Hepatocyte (in vitro differentiated cells): ENCODE results near the gene ACTRT3. TPM values are rescaled to one million over a fixed set of nuclear protein-coding genes. Genes with fewer than 3 reads are reported as not detected.

Experiments
- DNase-seq: peaks from one replicate; pipeline ENCODE4 v3.0.0-alpha.2; 2016; ENCODE audit warnings: low spot score
- H2AFZ ChIP-seq: fragments of 200-600 bp; sonication (generic); 2 replicates; pipeline ENCODE4 v1.6.0; 2016; ENCODE audit warnings: antibody characterized with exemption, mild to moderate bottlenecking
- H3K27ac ChIP-seq: fragments of 200-600 bp; sonication (generic); 2 replicates; pipeline ENCODE4 v1.5.1; 2016; ENCODE audit warnings: mild to moderate bottlenecking
- H3K27me3 ChIP-seq: fragments of 200-600 bp; sonication (generic); 2 replicates; pipeline ENCODE4 v1.6.1; 2016
- H3K36me3 ChIP-seq: fragments of 200-600 bp; sonication (generic); replicated peaks from 2 replicates; pipeline ENCODE4 v1.5.1; 2016; ENCODE audit warnings: low read depth; ENCODE audit not compliant: insufficient read depth
- H3K4me1 ChIP-seq: fragments of 200-600 bp; sonication (generic); 2 replicates; pipeline ENCODE4 v1.5.1; 2016; ENCODE audit warnings: mild to moderate bottlenecking, moderate library complexity; ENCODE audit not compliant: insufficient read depth
- H3K4me2 ChIP-seq: fragments of 200-600 bp; sonication (generic); 2 replicates; pipeline ENCODE4 v1.6.0; 2016
- H3K4me3 ChIP-seq: fragments of 200-600 bp; sonication (generic); 2 replicates; pipeline ENCODE4 v1.5.1; 2016; ENCODE audit warnings: mild to moderate bottlenecking
- H3K79me2 ChIP-seq: fragments of 200-600 bp; sonication (generic); 2 replicates; pipeline ENCODE4 v1.6.0; 2017; ENCODE audit warnings: mild to moderate bottlenecking
- H3K9me2 ChIP-seq: fragments of 200-600 bp; sonication (generic); replicated peaks from 2 replicates; pipeline ENCODE4 v1.6.0; 2017; ENCODE audit warnings: mild to moderate bottlenecking; ENCODE audit not compliant: insufficient read depth
- H3K9me3 ChIP-seq: fragments of 200-600 bp; sonication (generic); 2 replicates; pipeline ENCODE4 v1.5.1; 2016; ENCODE audit warnings: low read depth, mild to moderate bottlenecking
- H4K20me1 ChIP-seq: fragments of 200-600 bp; sonication (generic); 2 replicates; pipeline ENCODE4 v1.6.0; 2016; ENCODE audit warnings: mild to moderate bottlenecking; ENCODE audit not compliant: insufficient read depth, poor library complexity, severe bottlenecking
- CTCF ChIP-seq: fragments of 200-600 bp; sonication (generic); IDR thresholded peaks from 2 replicates; pipeline ENCODE4 v1.5.1; 2016; ENCODE audit warnings: antibody characterized with exemption, mild to moderate bottlenecking; ENCODE audit not compliant: poor library complexity
- EZH2 ChIP-seq: fragments of 200-600 bp; sonication (generic); IDR thresholded peaks from 2 replicates; pipeline ENCODE4 v1.6.1; 2016; ENCODE audit warnings: antibody characterized with exemption, mild to moderate bottlenecking, borderline replicate concordance
- EZH2phosphoT487 ChIP-seq: fragments of 200-600 bp; sonication (generic); IDR thresholded peaks from one replicate; pipeline ENCODE4 v1.6.1; 2018; ENCODE audit warnings: antibody characterized with exemption, mild to moderate bottlenecking, low read depth, moderate library complexity; ENCODE audit not compliant: unreplicated experiment, severe bottlenecking
- WGBS: methylation state at CpG from one replicate; pipeline ENCODE4 v1.1.6; 2016; ENCODE audit warnings: low lambda C conversion rate; ENCODE audit errors: missing lambda C conversion rate; 5-methylcytosine and 5-hydroxymethylcytosine counted together
- polyA plus RNA-seq: library from polyadenylated mRNA; unstranded; fragments of >200 nt; fragmentation: Nextera tagmentation; extraction: Ambion mirVana; gene quantifications from 2 replicates; pipeline ENCODE4 v1.2.1, GENCODE V29; 2016
- total RNA-seq: library from RNA; depleted of rRNA; stranded (reverse); fragments of >200 nt; gene quantifications from 2 replicates; pipeline ENCODE4 v1.2.3, GENCODE V29; 2014

The ACTRT3 gene
- total and polyA plus RNA-seq, 2 experiments from 2014 or later, result 7.3 to 8.3 TPM

GRCh38 chr3:169787120-169787519 is 17.8 kb upstream of the ACTRT3 start:
- no peak for DNase-seq
- H4K20me1 ChIP-seq, result no peaks in the 10 kb centered on the region
- TF ChIP-seq EZH2phosphoT487 (no peak), CTCF (no peak), EZH2 (no peak)
- H3K36me3 ChIP-seq, result no peaks in the 10 kb centered on the region
- no peak overlapping the region for H3K4me3 ChIP-seq
- no peak overlapping the region for H2AFZ ChIP-seq
- no peak overlapping the region for H3K27ac ChIP-seq
- 99% methylated on average over 4 of the region's 4 CpGs for WGBS
- H3K4me1 ChIP-seq, result no peaks in the 10 kb centered on the region
- H3K9me3 ChIP-seq, result no peaks in the 10 kb centered on the region
- H3K9me2 ChIP-seq, result no peaks in the 10 kb centered on the region
- no peaks in the 10 kb centered on the region for H3K27me3 ChIP-seq
- no peak overlapping the region for H3K4me2 ChIP-seq
- H3K79me2 ChIP-seq, result no peaks in the 10 kb centered on the region

- no peaks in the 10 kb centered on the region for H3K36me3 ChIP-seq
- DNase-seq, result no peak
- peaks cover 18% of the 10 kb centered on the region for H3K79me2 ChIP-seq
- H3K4me3 ChIP-seq, result no peak overlapping the region
- no peaks in the 10 kb centered on the region for H3K27me3 ChIP-seq
- H3K9me2 ChIP-seq, result no peaks in the 10 kb centered on the region
- 89% methylated on average over 4 of the region's 4 CpGs for WGBS
- H4K20me1 ChIP-seq, result peaks cover 4% of the 10 kb centered on the region
- no peak overlapping the region for H2AFZ ChIP-seq
- no peaks in the 10 kb centered on the region for H3K9me3 ChIP-seq
- no peaks in the 10 kb centered on the region for H3K4me1 ChIP-seq
- no peak for TF ChIP-seq CTCF
- no peak for TF ChIP-seq EZH2
- TF ChIP-seq EZH2phosphoT487, result no peak
- H3K4me2 ChIP-seq, result no peak overlapping the region
- no peak overlapping the region for H3K27ac ChIP-seq
Measured at GRCh38 chr3:169781209-169781855, 12.0 kb upstream of the ACTRT3 start.

- Histone ChIP-seq H3K36me3 (no peaks in the 10 kb centered on the region), H3K4me1 (no peaks in the 10 kb centered on the region), H3K79me2 (peaks cover 24% of the 10 kb centered on the region), H3K4me2 (no peak overlapping the region), H3K4me3 (no peak overlapping the region), H3K9me2 (no peaks in the 10 kb centered on the region), H4K20me1 (peaks cover 4% of the 10 kb centered on the region), H2AFZ (no peak overlapping the region), H3K9me3 (no peaks in the 10 kb centered on the region), H3K27me3 (no peaks in the 10 kb centered on the region), H3K27ac (no peak overlapping the region)
- TF ChIP-seq CTCF (no peak), EZH2 (no peak), EZH2phosphoT487 (no peak)
- no peak for DNase-seq
- 88% methylated on average over 2 of the region's 2 CpGs for WGBS
Measured at GRCh38 chr3:169780742-169781141, 11.4 kb upstream of the ACTRT3 start.
